ENCODE data around the gene IL32.

IL32 gene

DNA sequence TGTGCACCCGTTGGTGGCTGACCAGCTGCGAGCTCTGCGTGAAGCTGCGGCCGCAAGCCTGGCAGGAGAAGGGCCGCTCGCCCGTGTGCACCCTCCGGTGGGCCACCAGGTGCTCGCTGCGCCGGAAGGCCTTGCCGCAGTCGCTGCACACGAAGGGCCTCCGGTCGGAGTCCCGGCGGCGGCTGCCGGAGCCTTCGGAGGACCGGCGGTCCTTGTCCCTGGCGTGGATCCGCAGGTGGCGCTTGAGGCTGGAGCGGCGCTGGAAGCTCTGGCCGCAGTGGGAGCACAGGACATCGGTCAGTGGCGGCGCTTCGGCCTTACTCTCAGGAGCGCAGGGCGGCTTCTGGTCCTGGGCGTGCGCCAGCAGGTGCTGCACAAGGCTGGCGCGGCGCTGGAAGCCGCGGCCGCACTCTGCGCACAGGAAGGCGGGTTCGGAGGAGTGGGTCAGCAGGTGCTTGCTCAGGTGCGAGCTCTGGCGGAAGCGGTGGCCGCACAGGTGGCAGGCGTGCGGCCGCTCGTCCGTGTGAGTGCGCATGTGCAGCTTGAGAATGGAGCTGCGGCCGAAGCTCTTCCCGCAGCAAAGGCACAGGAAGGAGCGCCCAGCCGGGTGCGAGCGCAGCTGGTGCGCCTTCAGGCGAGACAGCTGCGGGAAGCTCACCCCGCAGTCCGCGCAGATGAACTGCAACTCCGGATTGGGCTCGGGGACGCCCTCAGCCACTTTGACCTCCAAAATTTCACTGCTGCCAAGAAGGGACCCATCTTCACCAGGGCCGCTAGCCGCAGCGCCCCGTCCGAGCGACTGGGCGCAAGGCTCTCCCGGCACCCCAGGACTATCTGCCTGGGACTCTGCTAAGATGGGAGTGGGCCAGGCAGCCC is 24.5 kb downstream of the IL32 start:
- no peak for DNase-seq (ENCODE audit: low read depth, low spot score)

DNA sequence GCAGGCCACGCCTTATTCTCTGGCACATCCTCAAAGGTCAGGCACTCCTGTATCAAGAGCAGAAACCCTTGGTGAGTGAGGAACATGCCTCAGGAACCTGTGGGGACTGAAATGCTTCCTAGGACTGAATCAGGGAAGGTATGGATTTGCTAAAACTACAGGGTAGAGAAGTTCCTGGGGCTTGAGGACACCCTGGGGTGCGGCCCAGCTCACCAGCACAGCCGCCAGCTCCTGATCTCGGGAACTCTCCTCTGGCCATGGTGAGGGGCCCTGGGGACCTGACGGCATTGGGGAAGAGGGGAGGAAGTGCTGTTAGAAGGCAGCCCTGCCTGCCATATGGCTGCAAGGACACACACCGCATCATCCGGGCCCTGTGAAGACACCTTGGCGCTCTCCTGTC is 26.1 kb downstream of the IL32 start:
- no peak for DNase-seq (ENCODE audit: low read depth, low spot score)

DNA sequence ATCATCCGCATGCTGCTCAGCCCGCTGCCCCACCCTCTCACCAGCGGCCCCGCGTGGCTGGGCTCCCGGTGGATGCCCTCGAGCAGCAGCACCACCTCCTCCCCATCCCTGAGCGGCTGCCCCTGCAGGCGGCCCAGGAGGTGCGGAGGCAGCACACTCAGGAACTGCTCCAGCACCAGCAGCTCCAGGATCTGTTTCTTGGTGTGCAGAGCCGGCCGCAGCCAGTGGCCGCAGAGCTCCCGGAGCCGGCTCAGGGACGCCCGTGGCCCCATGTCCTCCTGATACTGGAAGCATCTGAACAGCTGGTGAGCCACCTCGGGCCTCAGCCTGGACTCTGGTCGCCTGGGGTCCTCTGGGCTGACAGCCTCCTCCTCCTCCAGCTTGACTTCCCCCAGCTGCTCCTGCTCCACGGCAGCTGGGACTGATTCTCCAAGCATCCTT is 27.1 kb downstream of the IL32 start:
- no peak for DNase-seq (ENCODE audit: low read depth, low spot score)

DNA sequence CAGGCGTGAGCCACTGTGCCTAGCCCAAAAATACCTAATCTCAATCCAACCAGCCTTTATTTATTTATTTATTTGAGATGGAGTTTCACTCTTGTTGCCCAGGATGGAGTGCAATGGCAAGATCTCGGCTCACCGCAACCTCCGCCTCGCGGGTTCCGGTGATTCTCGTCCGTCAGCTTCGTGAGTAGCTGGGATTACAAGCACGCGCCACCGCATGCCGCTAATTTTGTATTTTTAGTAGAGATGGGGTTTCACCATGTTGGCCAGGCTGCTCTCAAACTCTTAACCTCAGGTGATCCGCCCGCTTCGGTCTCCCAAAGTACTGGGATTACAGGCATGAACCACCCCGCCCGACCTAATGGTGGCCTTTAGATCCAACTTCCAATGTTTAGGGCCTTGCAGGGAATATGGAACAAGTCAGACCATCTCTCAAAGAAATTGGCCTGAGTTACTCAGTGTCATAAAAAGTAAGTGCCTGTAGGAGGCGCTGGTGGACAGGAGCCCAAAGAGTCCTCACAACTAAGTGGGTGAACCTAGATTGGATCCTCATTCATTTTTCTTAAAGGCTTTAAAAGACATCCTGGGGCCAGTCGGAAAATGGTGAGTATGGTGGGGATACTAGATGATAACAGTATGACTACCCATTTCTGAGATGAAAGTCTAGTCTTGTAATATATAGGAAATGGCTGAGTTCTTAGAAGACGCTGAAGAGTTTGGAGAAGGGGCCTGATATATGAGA is 29.0 kb downstream of the IL32 start:
- no peak for DNase-seq (ENCODE audit: low read depth, low spot score)

DNA sequence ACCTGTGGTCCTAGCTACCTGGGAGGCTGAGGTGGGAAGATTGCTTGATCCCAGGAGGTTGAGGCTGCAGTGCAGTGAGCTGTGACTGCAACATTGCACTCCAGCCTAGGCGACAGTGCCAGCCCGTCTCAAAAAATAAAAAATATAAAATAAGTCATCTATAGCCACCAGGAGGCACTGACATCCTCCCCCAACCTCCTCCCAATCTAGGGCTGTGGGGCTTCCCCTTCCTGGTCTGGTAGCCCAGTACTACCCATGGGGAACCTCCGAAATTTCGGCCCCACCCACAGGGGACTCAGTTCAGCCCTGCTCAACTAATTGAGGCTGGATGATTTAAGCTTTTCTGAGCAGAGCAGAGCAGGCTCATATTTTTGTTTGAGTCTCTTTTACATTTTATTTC is 30.4 kb downstream of the IL32 start:
- DNase-seq (ENCODE audit: low read depth, low spot score), result no peak

DNA sequence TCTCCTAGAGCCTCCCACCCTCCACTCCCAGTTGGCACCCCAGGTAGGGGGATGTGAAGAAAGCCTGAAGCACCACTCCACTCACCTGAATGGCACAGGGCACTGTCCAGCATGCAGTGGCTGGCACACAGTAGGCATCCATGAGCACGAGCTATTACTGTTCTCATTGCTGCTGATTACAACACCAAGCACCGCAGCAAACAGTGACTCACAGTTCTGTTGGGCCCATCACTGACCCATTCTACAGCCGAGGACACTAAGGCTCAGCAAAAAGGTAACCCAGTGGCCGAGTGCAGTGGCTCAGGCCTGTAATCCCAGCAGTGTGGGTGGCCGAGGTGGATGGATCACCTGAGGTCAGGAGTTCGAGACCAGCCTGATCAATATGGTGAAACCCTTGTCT is 30.9 kb downstream of the IL32 start:
- no peak for DNase-seq (ENCODE audit: low read depth, low spot score)

DNA sequence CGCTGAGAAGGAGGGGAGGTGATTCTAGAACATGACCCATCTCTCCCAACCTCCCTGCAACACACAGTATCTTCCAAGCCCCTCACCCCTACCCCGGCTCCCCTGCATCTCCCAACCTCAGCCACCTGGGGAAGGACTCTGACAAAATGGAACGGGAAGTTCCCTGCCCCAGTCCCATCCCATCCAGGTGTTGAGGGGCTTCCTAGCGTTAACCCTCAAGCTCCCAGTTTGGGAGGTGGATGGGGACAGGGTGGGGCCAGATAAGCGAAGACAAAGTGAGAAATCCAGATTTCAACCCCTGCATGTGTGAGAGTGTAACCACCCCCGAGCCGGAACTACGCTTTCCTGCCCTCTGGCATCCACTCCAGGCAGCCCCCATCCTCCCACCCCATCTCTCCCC is 31.8 kb downstream of the IL32 start:
- no peak for DNase-seq (ENCODE audit: low read depth, low spot score)

DNA sequence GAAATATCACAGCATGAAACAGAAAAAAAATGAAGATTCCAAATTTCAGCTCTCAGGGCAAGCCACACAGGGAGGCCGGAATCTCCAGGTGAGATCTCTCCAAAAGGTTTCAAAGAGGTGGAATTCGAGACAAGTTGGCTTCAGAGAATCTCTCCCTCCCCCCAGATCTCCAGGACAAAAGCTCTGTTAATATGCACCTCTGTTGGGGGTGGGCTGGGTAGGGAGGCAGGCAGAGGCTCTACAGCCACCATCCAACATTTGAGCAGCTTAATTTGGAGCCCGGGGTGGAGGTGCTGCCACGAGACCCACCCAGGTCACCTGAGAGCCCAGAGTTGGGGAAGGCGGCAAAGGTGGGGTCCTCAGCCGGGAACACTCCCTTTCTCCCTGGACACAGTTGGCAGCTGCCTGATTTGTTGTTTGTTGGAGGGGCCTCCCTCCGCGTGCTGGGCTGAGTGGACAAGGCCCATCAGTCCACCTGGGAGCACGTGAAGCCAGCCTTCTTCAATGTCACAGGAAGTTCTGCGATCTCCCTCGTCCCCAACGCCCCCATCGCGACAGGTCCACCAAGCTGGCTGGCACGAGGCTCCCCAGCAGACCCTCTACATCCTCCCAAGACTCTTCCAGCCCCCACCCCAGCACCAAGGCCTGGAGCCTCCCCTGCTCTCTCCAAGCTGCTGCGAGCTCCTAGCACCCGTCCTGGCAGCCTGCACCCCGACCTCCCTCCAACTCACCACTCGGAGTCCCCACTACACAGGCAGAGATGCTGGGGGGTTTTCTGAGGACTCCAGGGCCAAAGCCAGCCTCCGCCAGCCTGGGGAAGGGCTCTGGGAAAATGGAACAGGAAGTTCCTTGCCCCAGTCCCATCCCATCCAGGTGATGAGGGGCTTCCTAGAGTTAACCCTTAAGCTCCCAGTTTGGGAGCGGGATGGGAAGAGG is 33.3 kb downstream of the IL32 start, which contains the start of gene ZSCAN10:
Gene ZSCAN10 (minus strand): TSS at position 836 of the 936 bp plus-strand sequence. CDS start 6,357 bp downstream, outside the sequence.
- no peak for DNase-seq (ENCODE audit: low read depth, low spot score)

DNA sequence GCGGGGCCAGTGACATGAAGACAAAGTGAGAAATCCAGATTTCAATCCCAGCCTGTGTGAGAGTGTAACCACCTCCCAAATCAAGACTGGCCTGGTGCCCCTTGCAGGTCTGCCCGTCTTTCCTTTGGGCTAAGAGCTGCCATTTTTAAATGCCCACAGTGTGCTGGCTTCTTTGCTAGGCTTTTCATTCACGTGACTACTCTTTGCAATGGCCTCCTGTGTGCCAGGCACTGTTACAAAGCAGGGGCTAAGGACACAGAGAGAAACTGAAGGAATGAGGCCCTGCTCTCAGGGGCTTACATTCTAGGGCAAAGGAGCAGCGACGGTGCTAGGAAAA is 33.9 kb downstream of the IL32 start:
- DNase-seq (ENCODE audit: low read depth, low spot score), result no peak

DNA sequence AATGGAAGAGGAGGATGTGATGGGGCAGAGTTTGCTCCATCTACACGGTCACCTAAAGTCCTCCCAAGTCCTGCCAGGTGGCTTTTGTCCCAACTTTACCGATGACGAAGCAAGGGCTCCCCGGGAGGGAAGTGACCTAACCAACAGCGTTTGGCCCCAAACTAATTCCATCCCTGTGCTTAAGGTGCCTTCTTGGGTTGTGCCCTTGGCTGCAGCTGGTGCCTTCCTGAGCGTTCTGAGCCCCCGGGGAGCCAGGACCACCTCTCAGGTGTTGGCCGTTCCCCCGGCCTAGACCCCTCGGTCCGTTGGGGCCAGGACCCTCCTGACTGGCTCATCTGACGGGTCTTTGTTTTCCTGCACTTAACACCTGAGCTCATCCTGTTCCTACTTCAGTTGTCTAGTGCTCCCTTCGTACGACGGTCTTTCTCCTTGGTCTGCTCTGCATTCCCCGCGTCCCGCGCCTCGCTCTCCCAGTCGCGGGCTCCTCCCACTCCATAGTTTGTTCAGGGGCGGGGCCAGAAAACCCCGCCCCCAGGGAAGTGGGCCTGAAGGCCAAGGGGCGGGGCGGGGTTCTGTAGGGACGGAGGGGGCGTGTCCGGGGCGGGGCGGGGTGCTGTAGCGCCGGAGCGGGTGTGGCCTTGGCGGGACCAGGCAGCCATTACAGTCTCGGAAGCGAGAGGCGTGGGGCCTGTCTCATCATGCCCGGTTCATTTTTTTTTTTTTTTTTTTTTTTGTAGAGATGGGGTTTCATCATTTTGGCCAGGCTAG is 34.5 kb downstream of the IL32 start:
- DNase-seq (ENCODE audit: low read depth, low spot score), result peak; percentile 85

DNA sequence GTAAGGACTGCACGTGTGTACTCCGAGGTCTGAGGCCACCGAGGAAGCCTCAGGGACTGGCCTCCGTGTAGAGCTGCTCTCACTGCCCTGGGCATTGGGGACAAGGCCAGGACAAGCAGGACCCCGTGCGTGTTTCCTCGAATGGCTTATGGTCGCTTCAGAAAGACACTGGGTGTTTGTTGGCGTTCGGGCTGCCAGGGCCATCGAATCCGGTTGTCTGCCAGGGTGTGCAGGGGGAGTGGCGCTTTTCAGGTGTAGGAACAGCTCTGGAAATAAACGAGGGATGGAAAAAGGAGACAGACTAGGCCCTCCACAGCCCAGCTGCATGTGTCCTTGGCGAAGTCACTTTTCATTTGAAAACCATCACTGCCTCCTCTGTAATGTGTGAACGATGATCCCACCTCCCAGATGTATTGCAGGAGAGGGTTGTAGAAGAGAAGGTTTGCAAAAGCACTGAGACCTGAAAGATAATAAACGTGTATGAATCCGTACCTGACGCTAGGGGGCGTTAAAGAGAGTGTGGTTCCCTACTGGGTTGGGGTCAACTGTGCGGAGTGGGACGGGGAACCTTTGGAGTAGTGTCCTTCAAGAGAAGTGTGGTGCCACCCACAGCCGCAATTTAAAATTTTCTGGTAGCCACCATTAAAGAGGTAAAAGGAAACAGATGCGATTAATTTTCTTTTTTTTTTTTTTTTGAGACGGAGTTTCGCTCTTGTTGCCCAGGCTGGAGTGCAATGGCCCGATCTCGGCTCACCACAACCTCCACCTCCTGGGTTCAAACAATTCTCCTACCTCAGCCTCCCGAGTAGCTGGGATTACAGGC is 35.8 kb downstream of the IL32 start:
- DNase-seq (ENCODE audit: low read depth, low spot score), result peak; percentile 23

DNA sequence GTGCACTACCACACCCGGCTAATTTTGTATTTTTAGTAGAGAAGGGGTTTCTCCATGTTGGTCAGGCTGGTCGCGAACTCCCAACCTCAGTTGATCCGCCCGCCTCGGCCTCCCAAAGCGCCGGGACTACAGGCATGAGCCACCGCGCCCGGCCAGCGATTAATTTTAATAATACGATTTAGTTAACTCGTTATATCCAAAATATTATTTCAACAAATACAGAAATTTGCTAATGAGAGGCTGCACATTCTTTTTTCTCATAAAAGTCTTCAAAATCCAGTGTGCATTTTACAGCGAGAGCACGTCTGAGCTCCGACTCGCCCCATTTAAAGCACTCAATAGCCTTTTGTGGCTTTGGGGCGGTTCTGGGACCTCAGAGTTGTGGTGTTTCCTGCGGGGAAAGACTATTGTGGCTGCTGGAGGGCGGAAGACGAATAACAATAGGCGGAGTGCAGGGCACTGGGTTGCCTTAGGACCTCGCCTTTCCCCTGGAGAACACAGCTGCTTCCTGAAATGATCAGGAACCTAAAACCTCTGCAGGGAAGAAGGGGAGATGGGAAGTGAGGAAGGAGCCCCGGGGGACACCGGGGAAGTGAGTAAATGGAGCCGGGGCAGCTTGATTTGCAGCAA is 36.5 kb downstream of the IL32 start:
- DNase-seq (ENCODE audit: low read depth, low spot score), result peak; percentile 20

DNA sequence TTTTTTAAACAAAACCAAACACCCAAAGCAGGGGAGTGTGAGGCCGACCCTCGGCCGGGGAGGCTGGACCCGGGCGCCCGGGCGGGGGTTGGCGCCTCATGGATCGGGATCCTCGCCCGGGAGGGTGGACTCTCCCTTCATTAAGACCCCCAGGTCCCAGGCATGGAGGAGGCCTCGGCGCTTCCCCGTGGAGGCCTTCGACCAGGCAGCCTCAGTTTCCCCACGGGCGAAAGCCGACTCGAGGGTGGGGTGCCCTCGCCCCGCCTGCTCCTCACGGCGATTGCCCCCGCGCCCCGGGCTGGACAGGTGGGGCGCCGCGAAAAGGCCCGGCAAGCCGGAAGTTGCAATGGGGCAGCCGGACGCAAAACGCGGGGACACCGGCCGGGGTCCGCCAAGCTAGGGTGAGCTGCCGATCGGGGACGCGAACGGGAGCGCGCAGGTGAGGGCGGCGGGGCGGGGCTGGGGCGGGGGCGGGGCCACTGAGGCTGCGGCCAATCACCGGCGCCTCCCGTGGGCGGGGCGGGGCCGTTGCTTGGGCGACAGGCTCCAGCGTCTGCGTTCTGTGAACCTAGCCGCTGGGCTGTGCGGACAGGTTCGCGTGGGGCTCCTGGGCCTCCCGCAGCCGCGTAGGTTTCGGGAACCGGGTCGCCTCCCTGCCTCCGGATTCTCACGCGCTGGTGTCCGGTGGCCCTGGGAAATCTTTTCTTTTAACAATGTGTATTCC is 40.9 kb downstream of the IL32 start:
- DNase-seq (ENCODE audit: low read depth, low spot score), result peak; percentile 96

DNA sequence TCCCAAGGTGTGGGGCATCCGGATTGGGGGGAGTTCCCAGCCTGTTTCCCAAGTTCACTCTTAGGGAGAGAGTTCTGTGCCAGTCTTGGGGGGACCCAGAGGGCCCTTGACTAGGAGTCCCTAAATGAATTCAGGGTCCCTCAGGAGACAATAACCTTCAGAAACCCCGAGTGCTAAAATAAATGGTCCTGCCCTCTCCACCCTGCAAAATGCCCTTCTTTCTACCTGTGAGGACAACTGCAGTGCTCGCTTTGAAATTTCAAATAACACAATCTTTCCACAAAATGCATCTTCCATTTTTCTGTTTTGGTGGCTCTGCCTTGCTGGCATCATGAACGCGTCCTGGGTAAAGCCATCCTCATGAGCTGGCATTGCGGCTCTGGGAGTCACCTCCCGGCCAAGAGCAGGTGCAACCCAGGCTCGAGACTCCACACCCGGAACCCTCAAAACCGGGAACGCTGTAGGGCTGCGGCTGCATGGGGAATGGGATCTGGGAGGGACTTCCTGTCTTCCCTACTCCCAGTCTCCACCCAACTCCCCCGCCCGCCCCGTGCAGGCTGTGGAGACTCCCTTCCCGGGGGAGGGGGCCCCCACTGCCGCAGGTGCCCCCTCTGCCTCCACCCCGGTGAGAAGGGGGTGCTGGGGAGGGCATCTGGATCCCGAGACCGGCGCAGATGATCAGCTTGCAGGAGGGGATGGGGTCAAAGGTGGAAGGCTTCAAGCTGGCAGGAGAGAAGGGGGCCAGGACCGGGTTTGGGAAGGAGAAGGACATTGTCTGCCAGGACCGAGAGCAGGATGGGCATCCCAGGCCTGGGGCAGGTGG is 46.8 kb downstream of the IL32 start, which contains the start of gene ZNF205:
Gene ZNF205 (plus strand): TSS at position 529 of the 823 bp plus-strand sequence. CDS start 845 bp downstream, outside the sequence.
- DNase-seq (ENCODE audit: low read depth, low spot score), result peak; percentile 83

DNA sequence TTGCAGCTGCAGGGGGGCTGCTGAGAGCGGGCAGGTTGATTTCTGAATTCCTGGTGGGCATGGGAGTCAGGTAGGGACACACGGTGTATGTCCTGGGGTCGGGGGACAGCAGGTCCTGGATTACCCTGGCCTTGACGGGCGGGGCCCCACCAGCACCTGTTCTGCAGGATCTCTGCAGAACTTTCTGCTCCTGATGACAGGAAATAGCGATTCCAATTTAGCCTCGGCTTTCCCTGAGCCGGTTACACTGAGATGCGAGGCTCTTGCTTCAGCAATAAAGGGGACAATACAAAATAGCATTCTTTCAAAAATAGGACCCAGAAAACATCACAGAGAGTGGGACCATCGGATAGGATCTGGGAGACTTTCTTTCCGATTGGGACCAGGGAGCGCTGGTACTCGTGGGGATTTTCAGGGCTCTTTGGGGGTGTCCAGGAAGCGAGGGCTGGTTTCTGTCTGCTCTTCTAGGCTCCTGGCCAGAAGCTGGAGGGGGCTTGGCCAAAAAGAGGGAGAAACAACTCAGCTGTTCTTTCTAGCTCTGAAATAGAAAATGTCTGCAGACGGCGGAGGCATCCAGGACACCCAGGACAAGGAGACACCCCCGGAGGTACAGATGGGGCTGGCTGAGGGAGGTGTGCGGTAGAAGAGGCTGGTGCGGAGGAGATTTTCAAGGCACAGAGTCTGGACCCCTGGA is 47.6 kb downstream of the IL32 start:
- no peak for DNase-seq (ENCODE audit: low read depth, low spot score)

DNA sequence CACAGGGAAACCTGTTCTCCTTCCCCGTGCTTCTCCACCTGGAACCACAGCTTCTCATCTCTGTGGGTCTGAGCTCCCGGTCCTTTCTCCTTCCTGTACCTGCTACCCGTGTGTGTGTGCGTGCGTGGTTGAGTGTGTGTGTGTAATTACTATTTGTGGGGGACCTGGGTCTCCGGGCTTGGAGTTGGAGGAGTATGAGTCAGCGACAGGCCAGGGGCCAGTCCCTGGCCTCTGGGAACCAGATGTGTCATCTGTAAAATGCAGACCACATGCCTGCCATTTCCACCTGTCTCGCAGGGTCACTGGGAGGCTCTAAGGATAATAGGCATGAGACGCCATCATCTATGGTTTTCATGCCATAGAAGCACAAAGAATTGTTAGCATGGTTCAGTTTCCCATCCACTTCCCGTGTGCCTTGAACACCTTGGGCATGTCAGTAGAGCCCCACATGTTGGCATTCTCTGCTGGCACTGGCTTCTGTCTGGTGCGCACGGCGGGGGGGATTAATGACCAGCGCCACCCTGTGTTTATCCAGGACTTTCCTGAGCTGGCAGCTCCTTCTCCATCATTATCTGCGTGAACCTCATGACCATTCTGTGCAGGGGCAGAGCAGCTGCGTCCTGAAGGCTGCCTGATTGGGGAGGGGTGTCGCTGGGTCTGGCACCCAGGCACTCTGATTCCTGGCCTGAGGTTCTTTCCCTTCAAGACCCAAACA is 48.5 kb downstream of the IL32 start:
- DNase-seq (ENCODE audit: low read depth, low spot score), result no peak

DNA sequence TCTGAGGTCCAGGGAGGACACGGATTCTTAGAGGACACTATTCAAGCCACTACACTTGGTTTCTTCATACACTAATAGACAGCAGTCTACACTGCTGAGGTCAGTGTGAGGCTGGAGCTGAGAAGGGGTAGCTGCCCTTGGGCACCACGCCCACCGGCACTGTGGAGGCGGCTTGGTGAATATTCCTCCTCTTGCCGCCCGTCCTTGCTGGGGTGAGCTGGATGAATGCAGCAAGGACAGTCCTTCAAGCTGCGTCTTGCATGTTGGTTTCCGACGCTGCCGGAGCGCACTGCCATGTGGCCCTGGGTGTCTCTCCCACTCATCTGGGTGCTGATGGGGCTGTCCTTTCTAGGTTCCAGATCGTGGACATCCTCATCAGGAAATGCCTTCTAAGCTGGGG is 49.6 kb downstream of the IL32 start:
- no peak for DNase-seq (ENCODE audit: low read depth, low spot score)
